Measurements from ENCODE around the gene HEATR3. TPM values are rescaled to one million over a fixed set of nuclear protein-coding genes. Genes with fewer than 3 reads are reported as not detected.

The HEATR3 gene
- total and polyA plus RNA-seq, 2 of the 8 experiments (the other 6 are each of a cell fraction or from before 2014, with no cell fraction given), result 13.0 to 29.2 TPM

GRCh38 chr16:50071075-50071671 is 5.4 kb downstream of the HEATR3 start (continued):
- no peak for TF ChIP-seq CHD7 (IDR thresholded peaks at IDR 0.05; ENCODE audit: insufficient replicate concordance, low read length)
- no peak for TF ChIP-seq POLR2AphosphoS5 (IDR thresholded peaks at IDR 0.05; ENCODE audit: low read depth, low read length)
- TF ChIP-seq BCL11A (IDR thresholded peaks at IDR 0.05; ENCODE audit: low read depth in 2 of 2, low read length in 2 of 2), result no peak
- no peak for TF ChIP-seq EGR1 (IDR thresholded peaks at IDR 0.05; ENCODE audit: borderline replicate concordance, low read depth, low read length)
- TF ChIP-seq ATF3 (IDR thresholded peaks at IDR 0.05; ENCODE audit: insufficient read depth, low read depth, low read length), result no peak
- no peak for TF ChIP-seq MAX (IDR thresholded peaks at IDR 0.05)
- no peak for TF ChIP-seq MAFK (IDR thresholded peaks at IDR 0.05; ENCODE audit: low read depth, low read length)
